Renal cortex interstitium (tissue), 11 donors: Measurements from ENCODE around the gene GRK1. TPM values are rescaled to one million over a fixed set of nuclear protein-coding genes. Genes with fewer than 3 reads are reported as not detected.

Source experiments
- DNase-seq, 11 donors: peaks; one replicate each; pipeline ENCODE4 v3.0.0-alpha.2; 2013; ENCODE audit warnings: low read depth in 9 of 11, low spot score in 4 of 11; ENCODE audit errors: extremely low read depth in 1 of 11
- polyA plus RNA-seq, 3 donors: library from polyadenylated mRNA; unstranded; fragments of 120-200 nt; gene quantifications; one replicate each; pipeline ENCODE4 v1.2.1, GENCODE V29; 2013; ENCODE audit not compliant: insufficient read length in 3 of 3

Gene GRK1
- polyA plus RNA-seq, 3 donors = 0.04 to 0.12 (median 0.08) TPM

- DNase-seq = no peak
These were observed 20.6 kb upstream of the GRK1 start for GRCh38 chr13:113646376-113646775.

GRCh38 chr13:113646921-113647340 lies 20.1 kb upstream of the GRK1 start:
- no peak for DNase-seq

DNA sequence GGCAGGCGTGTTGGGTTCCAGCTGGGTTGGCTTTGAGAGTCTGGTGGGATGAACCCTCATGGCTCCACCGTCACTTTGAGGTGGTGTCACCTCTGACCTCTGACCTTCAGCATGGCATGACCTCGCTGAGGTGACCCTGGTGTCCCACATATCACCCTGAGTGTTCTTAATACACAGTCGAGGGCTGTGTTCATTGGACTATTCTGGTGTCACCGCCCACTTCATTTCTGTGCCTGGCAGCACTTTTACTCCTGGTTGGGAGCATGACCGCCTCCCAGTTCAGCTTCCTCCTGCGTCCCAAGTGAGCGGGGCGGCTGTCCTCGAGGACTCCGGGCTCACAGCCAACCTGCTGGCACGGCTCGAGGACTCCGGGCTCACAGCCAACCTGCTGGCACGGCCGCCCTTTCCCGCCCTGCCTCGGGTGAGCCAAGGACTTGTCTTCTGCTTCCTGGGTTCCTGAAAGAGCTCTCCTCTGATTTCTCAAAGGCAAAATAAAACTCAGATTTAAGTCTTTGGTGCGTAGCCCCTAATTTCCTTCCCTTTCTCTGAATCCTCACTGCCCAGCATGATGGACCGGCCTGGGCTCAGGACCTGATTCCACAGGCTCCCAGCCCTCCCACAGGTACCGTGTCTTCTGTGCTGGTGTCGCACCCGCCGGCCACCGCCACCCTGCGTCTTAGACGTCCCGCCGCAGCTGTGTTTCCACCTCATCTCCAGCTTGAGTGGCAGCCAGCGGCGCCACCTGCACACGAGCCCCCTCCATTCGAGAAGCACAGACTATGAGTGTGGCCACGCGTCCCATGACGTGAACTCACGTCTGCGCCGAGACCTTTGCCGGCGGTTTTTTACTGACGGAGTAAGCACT lies 19.4 kb upstream of the GRK1 start:
- peak in 3 of 11 donors; percentile 21 to 53 (median 25) for DNase-seq

- DNase-seq = no peak
These were observed 18.8 kb upstream of the GRK1 start for GRCh38 chr13:113648216-113648610.

DNA sequence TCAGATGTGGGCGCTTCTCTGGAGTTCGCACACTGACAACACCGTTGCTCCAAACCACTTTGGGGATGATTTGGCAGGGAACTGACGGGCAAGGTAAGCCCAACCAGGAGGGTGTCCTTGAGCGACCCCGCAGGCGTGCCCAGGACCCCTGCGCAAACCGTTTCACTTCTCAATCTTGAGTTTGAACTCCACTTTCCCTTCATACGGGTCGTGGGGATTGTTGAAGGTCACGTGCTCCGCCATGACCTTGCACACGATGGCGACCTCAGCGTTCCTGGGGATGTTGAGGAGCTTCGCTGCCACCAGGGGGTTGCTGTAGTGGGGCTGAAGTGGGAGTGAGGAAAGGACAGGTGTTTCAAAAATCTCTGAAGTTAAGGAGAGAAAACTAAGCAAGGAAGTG lies 17.8 kb upstream of the GRK1 start:
- DNase-seq = no peak

- DNase-seq = no peak
These were observed 16.7 kb upstream of the GRK1 start for GRCh38 chr13:113650275-113650674.

DNA sequence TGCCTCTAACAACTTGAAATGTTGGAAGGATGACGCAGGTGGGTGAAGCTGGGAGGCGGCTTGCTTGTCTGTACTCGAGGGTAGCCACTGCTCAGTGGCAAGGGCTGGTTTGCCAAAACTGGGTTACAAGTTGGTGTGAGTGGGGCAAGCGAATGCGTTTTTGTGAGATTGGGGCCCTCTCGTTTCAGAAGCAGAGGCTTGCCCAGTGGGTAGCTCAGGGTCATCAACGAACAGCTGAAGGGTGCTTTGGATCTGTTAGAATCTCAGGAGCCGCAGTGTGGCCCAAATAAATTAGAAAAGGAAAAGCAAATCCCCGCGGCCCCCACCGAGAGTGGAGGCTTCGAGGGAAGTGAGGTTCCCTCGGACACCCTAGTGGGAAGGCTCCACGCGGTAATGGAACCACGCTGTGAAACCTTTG lies 16.3 kb upstream of the GRK1 start:
- no peak for DNase-seq

DNA sequence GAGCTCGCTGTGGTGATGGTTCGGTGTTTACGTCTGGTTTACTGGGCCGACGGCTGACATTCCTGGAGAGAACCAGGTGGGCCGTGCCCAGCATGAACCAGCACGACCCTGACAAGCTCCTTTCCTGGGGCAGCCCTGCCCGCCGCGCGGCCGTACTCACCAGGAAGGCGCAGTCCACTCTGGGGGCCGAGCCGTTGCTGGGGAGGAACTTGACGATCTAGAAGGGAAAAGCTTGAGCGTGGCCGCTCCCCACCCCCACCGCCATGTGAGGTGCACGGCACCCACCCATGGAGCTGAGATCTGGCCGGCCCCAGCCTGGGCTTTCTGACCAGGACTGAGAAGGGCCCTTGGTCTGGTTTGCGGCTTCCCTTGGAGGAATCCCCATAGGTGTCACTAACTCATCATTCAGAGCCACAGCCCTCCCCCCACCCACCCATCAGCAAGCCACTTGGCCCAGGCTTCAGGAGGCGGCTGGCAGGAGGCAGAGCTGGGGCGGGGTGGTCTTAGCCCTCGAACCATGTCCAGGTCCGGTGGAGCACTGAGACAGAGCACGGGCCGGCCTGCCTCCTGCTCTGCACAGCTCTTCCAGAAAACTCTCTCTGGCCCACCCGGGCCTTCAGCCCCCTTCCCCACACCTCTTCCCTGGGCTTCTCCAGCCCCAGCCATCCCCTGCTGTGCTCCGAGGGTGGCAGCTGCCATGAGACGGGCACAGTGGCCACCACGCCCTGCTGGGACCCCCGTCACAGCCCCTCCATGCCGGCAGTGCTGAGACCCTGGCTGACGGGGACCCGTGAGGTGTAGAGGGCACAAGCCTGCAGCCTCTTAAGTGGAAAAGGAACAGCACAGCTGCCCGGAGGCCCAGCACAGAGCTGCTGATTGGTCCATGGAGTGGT lies 15.3 kb upstream of the GRK1 start:
- no peak for DNase-seq

- no peak for DNase-seq
These were observed 14.4 kb upstream of the GRK1 start for GRCh38 chr13:113652404-113653263.

- DNase-seq = no peak
These were observed 13.5 kb upstream of the GRK1 start for GRCh38 chr13:113653264-113654174.

DNA sequence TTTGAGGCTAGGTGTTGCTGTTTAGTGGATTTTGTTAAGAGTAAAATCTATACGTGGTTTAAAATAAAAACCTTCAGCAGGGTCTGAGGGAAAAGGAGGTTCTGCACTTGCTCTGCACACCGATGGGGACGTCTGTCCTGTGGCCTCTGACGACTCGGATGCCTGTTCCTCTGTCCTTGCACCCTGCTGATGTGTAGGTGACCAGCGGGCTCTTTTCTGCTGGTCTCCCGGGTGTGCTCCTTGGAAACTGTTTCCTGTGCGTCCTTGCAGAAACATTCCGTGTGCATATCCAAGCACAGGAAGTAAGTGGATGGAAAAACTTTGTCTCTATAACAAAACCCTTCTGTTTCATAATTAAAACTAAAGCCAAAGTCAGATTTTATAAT lies 12.9 kb upstream of the GRK1 start:
- no peak for DNase-seq

GRCh38 chr13:113654591-113655345 lies 12.3 kb upstream of the GRK1 start:
- DNase-seq = no peak

GRCh38 chr13:113655346-113656002 lies 11.5 kb upstream of the GRK1 start:
- peak in 1 of 11 donors; percentile 15 for DNase-seq

DNA sequence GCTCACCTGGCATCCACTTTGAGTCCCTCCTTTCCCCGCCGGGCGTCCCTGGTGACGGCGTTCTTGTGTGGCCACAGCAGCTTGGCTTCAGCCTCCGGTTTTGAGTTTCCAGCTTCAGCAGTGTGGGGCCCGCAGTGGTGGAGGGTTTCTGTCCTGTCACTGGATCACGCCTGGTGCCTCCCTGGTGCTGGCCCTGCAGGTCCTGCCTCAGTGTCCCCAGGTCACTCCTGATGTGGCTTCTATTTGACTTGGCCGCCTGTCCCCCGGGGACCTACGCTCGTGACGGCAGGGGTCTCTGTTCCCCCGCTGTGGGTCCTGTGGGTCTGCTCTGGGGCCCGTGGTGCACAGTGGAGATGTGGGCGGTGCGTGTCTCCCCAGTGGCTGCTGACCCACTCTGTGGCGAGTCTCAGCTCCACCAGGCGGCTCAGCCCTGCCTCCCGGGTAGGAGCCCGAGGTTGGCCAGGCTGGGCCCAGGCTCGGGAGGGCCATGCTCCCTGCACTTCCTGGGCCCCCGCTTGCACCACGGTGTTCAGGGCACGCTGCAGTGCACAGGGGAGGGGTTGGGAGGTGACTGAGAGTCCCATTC lies 10.9 kb upstream of the GRK1 start:
- DNase-seq = no peak

- no peak for DNase-seq
These were observed 10.0 kb upstream of the GRK1 start for GRCh38 chr13:113656831-113657671.
